Measurements from ENCODE around the gene PDE4D. TPM values are rescaled to one million over a fixed set of nuclear protein-coding genes. Genes with fewer than 3 reads are reported as not detected.

PDE4D gene
- total RNA-seq, 1 donor from 2014 or later = 13.2 TPM

GRCh38 chr5:59864718-59865117 is 28.8 kb downstream of the PDE4D start:
- no peak overlapping the region for H3K27ac Mint-ChIP-seq (ENCODE audit: unreplicated experiment)
- no peak overlapping the region for H3K4me3 Mint-ChIP-seq (ENCODE audit: unreplicated experiment)
- TF ChIP-seq CTCF (IDR thresholded peaks at IDR 0.05; ENCODE audit: partially characterized antibody, unreplicated experiment) = no peak
- H3K36me3 Mint-ChIP-seq (ENCODE audit: unreplicated experiment) = no peaks in the 10 kb centered on the region
- no peaks in the 10 kb centered on the region for H3K27me3 Mint-ChIP-seq (ENCODE audit: unreplicated experiment)
- DNase-seq = no peak
- H3K9me3 Mint-ChIP-seq (ENCODE audit: unreplicated experiment) = no peaks in the 10 kb centered on the region
- no peaks in the 10 kb centered on the region for H3K4me1 Mint-ChIP-seq (ENCODE audit: low read depth, unreplicated experiment)

- no peak for DNase-seq
- Mint-ChIP-seq H3K27ac (ENCODE audit: unreplicated experiment) (no peak overlapping the region), H3K36me3 (ENCODE audit: unreplicated experiment) (no peaks in the 10 kb centered on the region), H3K9me3 (ENCODE audit: unreplicated experiment) (no peaks in the 10 kb centered on the region), H3K4me3 (ENCODE audit: unreplicated experiment) (no peak overlapping the region), H3K27me3 (ENCODE audit: unreplicated experiment) (no peaks in the 10 kb centered on the region), H3K4me1 (ENCODE audit: low read depth, unreplicated experiment) (no peaks in the 10 kb centered on the region)
- TF ChIP-seq CTCF (IDR thresholded peaks at IDR 0.05; ENCODE audit: partially characterized antibody, unreplicated experiment) = no peak
Observed at GRCh38 chr5:59863777-59864176, 29.7 kb downstream of the PDE4D start.

GRCh38 chr5:59856358-59856757 is 37.2 kb downstream of the PDE4D start:
- Mint-ChIP-seq H3K27me3 (ENCODE audit: unreplicated experiment) (no peaks in the 10 kb centered on the region), H3K4me1 (ENCODE audit: low read depth, unreplicated experiment) (peaks cover 1% of the 10 kb centered on the region), H3K36me3 (ENCODE audit: unreplicated experiment) (no peaks in the 10 kb centered on the region), H3K4me3 (ENCODE audit: unreplicated experiment) (no peak overlapping the region), H3K27ac (ENCODE audit: unreplicated experiment) (no peak overlapping the region), H3K9me3 (ENCODE audit: unreplicated experiment) (no peaks in the 10 kb centered on the region)
- no peak for TF ChIP-seq CTCF (IDR thresholded peaks at IDR 0.05; ENCODE audit: partially characterized antibody, unreplicated experiment)
- no peak for DNase-seq

GRCh38 chr5:59850766-59851165 is 42.8 kb downstream of the PDE4D start:
- no peaks in the 10 kb centered on the region for H3K36me3 Mint-ChIP-seq (ENCODE audit: unreplicated experiment)
- no peaks in the 10 kb centered on the region for H3K27me3 Mint-ChIP-seq (ENCODE audit: unreplicated experiment)
- no peak for DNase-seq
- TF ChIP-seq CTCF (IDR thresholded peaks at IDR 0.05; ENCODE audit: partially characterized antibody, unreplicated experiment) = no peak
- no peak overlapping the region for H3K27ac Mint-ChIP-seq (ENCODE audit: unreplicated experiment)
- H3K9me3 Mint-ChIP-seq (ENCODE audit: unreplicated experiment) = no peaks in the 10 kb centered on the region
- no peak overlapping the region for H3K4me3 Mint-ChIP-seq (ENCODE audit: unreplicated experiment)
- H3K4me1 Mint-ChIP-seq (ENCODE audit: low read depth, unreplicated experiment) = peaks cover 3% of the 10 kb centered on the region

- H3K4me1 Mint-ChIP-seq (ENCODE audit: low read depth, unreplicated experiment) = peaks cover 3% of the 10 kb centered on the region
- H3K9me3 Mint-ChIP-seq (ENCODE audit: unreplicated experiment) = no peaks in the 10 kb centered on the region
- TF ChIP-seq CTCF (IDR thresholded peaks at IDR 0.05; ENCODE audit: partially characterized antibody, unreplicated experiment) = no peak
- H3K4me3 Mint-ChIP-seq (ENCODE audit: unreplicated experiment) = no peak overlapping the region
- H3K27ac Mint-ChIP-seq (ENCODE audit: unreplicated experiment) = no peak overlapping the region
- no peaks in the 10 kb centered on the region for H3K27me3 Mint-ChIP-seq (ENCODE audit: unreplicated experiment)
- H3K36me3 Mint-ChIP-seq (ENCODE audit: unreplicated experiment) = no peaks in the 10 kb centered on the region
- no peak for DNase-seq
Observed at GRCh38 chr5:59847586-59847985, 45.9 kb downstream of the PDE4D start.
